ENCODE data around the gene RNFT2.

The RNFT2 gene

GRCh38 chr12:116835484-116835883 is 97.4 kb downstream of the RNFT2 start:
- DNase-seq (ENCODE audit: low read depth): no peak

DNA sequence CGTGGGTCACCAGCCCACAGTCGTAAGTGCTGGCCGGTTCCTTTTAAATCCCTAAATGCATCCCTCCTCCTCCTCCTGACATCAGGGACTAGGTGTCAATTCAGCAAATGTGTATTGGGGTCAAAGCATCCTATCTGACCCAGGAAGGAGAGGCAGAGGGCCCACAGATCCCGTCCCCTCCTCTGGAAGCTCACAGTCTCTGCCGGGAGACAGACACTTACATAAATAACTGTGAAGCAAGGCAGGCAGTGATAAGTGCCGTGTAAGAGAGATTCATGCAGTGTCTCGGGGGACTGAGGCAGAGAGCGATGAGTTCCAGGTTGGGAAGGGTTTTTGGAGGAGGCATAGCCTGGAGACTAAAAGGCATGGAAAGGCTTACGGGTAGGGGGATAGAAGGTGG is 99.0 kb downstream of the RNFT2 start:
- DNase-seq (ENCODE audit: low read depth): no peak

- DNase-seq (ENCODE audit: low read depth): no peak
Observed at GRCh38 chr12:116838365-116838764, 100.2 kb downstream of the RNFT2 start.

DNA sequence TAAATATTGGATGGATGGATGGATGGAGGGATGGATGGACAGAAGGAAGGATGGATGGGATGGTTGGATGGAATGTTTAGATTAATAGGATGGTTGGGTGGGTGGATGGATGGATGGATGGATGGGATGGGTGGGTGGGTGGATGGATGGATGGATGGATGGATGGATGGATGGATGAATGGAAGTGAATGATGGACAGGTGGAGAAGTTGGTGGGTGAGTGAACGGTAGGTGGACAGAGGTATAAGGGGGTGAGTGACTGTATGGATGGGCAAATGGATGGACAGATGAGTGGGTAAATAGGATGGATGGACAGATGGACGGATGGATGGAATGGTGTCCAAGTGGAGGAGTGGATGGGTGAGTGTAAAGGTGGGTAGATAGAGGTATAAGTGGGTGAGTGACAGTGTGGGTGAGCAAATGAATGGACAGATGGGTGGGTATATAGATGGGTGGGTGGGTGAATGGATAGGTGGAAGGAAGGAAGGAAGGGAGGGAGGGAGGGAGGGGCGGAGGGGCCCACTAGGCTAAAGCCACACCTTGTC is 101.2 kb downstream of the RNFT2 start:
- DNase-seq (ENCODE audit: low read depth): no peak

DNA sequence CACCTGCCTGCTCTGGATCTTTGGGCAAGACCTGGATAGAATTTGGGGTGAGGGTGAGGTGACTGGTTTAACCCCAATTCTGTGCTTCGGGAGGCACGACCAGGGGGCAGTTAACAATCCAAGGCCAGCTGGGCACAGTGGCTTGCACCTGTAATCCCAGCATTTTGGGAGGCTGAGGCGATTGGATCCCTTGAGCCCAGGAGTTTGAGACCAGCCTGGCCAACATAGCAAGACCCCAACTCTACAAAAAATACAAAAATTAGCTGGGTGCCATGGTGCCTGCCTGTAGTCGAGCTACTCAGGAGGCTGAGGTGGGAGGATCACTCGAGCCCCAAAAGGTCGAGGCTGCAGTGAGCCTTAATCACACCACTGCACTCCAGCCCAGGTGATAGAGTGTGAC is 105.0 kb downstream of the RNFT2 start:
- DNase-seq (ENCODE audit: low read depth): no peak

GRCh38 chr12:116849216-116849615 is 111.1 kb downstream of the RNFT2 start:
- no peak for DNase-seq (ENCODE audit: low read depth)

DNA sequence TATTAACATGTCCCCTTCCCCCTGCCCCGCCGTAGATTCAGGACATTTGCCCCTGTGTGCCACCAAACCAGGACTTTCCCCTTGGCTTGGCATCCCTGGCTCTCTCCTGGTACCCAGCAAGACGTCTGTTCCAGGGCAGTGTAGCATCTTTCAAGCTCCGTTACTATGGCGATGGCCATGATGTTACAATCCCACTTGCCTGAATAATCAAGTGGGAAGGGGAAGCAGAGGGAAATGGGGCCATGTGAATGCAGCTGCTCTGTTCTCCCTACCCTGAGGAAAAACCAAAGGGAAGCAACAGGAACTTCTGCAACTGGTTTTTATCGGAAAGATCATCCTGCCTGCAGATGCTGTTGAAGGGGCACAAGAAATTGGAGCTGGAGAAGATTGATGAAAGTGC is 114.2 kb downstream of the RNFT2 start:
- no peak for DNase-seq (ENCODE audit: low read depth)

- DNase-seq (ENCODE audit: low read depth): no peak
Observed at GRCh38 chr12:116853507-116853906, 115.4 kb downstream of the RNFT2 start.

GRCh38 chr12:116855744-116856470 is 117.8 kb downstream of the RNFT2 start:
- no peak for DNase-seq (ENCODE audit: low read depth)

GRCh38 chr12:116856729-116857128 is 118.6 kb downstream of the RNFT2 start:
- no peak for DNase-seq (ENCODE audit: low read depth)

- no peak for DNase-seq (ENCODE audit: low read depth)
Observed at GRCh38 chr12:116859079-116859478, 121.0 kb downstream of the RNFT2 start.

DNA sequence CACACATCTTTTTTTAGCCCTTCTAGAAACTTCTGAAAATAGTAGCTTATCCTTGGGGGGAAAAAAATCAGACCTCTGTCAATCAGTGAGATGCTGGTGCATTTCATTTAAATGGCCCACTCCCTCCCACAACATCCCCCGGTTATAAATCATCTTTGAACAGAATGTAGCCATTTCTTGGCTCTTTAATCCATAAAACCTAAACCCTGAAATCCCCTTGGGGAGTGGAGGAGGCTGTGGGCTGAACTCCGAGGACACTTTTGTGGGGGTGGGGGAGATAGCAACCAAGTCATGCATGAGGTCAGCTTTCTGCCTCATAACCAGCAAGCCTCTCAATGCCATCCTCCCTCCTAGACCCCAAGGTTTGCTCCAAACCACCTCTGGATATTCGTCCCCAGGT is 122.1 kb downstream of the RNFT2 start:
- no peak for DNase-seq (ENCODE audit: low read depth)

GRCh38 chr12:116861320-116861719 is 123.2 kb downstream of the RNFT2 start:
- DNase-seq (ENCODE audit: low read depth): no peak

DNA sequence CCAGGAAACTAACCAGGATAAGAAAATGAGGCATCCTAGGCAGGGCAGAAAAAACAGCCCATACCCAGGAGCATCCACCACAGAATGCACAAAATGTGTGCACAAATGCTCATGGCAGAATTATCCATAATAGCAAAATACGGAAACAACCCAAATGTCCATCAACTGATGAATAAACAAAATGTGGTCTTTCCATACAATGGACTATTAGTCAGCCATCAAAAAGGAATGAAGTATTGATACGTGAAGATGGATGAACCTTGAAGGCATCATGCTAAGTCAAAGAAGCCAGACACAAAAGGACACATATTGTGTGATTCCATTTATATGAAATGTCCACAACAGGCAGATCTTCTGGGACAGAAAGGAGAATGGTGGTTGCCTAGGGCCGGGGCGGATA is 124.1 kb downstream of the RNFT2 start:
- DNase-seq (ENCODE audit: low read depth): no peak

GRCh38 chr12:116863275-116863767 is 125.2 kb downstream of the RNFT2 start:
- no peak for DNase-seq (ENCODE audit: low read depth)

DNA sequence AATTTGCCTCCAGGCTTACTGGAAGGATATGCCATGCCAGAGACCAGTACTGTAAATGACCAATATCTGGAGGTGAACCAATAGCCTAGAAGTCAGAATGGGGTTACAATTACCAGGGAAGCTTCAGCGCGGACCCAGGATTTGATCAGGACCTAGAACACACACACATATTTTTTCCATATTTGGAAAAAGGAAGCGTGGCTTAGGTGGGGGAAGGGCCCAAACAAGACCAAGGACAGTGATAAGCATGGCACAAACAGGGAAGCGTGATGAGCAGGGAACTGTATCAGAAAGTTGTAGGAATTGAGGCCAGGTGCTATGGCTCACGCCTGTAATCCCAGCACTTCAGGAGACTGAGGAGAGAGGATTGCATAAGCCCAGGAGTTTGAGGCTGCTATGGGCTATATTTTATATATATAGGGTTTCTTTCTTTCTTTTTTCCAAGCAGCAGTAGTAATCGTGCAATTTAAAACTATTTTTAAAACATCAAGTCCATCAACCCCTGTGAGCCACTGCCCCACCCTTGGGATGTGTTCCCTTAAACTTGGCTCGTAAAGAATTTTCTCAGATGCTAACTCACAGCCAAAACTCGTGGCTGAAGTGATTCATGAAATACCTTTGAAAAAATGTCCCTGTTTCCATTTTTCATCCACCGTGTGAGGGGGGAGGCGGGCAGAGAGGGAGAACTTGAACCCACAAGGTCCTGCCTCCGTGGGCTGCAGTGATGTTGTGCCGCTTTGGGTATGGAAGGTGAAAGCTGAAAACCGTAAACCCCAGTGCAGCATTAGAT is 126.5 kb downstream of the RNFT2 start:
- no peak for DNase-seq (ENCODE audit: low read depth)

GRCh38 chr12:116867523-116867922 is 129.4 kb downstream of the RNFT2 start:
- no peak for DNase-seq (ENCODE audit: low read depth)

GRCh38 chr12:116870306-116870705 is 132.2 kb downstream of the RNFT2 start:
- DNase-seq (ENCODE audit: low read depth): no peak

DNA sequence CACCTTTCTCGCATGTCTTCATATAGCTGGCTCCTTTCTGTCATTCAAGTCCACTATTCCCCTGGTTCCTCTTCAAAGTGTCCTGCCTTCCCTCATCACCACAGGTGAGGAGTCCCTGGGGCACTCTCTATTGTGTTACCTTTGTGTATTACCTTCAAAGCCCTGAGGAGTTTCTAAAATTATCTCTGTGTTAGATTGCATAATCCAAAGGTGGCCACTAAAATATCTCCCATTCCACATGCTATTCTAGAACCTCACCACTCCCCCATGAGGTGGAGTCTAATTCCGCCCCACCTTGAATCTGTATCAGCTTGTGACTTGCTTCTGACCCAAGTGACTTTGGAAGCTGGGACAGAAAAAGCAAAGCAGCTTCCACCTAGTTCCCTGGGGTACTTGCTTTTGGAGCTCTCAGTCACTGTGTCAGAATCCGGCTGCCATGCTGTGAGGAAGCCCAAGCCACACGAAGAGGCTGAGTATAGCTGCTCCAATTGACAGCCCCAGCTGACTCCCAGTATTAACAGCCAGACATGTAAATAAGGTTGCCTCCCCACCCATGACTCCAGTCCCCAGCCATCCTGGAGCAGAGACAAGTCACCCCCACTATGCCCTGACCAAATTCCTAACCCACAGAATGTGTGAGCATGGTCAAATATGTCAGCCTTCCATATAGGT is 136.3 kb downstream of the RNFT2 start:
- DNase-seq (ENCODE audit: low read depth): no peak

DNA sequence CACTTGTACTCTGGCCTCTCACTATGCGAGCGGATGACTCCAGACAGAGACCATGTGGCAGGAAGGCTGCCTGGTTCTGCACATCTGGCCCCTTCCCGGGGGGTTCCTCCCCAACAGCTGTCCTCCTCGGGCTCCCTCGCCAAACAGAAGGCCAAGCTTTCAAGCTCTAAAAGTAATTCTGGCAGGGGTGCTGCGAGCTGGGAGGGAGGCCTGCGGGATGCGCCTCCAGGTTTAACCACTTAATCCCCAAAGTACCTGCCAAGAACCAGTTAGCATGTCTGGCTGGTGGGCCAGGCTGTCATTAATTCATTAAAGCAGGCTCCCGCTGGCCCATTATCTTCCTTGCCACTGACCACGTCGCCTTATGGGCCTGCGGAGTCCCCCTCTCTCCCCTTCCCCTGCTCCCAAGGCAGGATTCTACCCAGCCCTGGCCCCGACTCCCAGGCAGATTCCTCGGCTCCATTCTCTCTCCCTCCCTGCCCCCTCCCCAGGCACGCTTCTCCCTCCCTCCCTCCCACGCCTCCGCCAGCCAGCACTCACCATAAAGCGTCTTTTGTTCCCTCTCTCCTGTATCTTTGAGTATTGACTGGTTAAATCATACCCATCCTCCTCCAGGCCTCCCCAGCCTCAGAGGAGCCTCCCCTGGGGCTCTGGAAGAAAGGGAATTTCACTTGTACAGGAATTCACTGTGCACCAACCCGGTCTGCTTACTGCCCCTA is 138.2 kb downstream of the RNFT2 start:
- no peak for DNase-seq (ENCODE audit: low read depth)

- no peak for DNase-seq (ENCODE audit: low read depth)
Observed at GRCh38 chr12:116878567-116879508, 140.7 kb downstream of the RNFT2 start.
